CD14-positive monocyte (primary cell): Measurements from ENCODE around the gene JAG2. TPM values are rescaled to one million over a fixed set of nuclear protein-coding genes. Genes with fewer than 3 reads are reported as not detected.

Experiments
- DNase-seq, 3 donors: peaks; one replicate each; pipeline ENCODE4 v3.0.0-alpha.2; 2011 to 2022
- H2AFZ ChIP-seq: 2 replicates; pipeline ENCODE4 v1.6.0; 2012; ENCODE audit warnings: mild to moderate bottlenecking, low read depth, low read length, inconsistent platforms; ENCODE audit not compliant: insufficient read depth, poor library complexity, severe bottlenecking
- H3K27ac ChIP-seq, 2 donors: 1 replicate in 1 of 2; 2 replicates in 1 of 2; pipeline ENCODE4 v1.5.1; 2012 to 2013; ENCODE audit warnings: low read length in 2 of 2, control low read depth in 1 of 2, inconsistent platforms in 1 of 2, low read depth in 1 of 2, mild to moderate bottlenecking in 1 of 2
- H3K27me3 ChIP-seq, 2 donors: one replicate each; pipeline versions ENCODE4 v1.6.0 to v1.6.1; 2011 to 2013; ENCODE audit warnings: low read length in 2 of 2; ENCODE audit not compliant: control insufficient read depth in 2 of 2, insufficient read depth in 2 of 2
- H3K36me3 ChIP-seq, 2 donors: replicated peaks in 1 of 2; 1 replicate in 1 of 2; 2 replicates in 1 of 2; pipeline versions ENCODE4 v1.5.1 to v1.6.1; 2012 to 2013; ENCODE audit warnings: low read length in 2 of 2, control low read depth in 1 of 2, inconsistent platforms in 1 of 2, mild to moderate bottlenecking in 1 of 2; ENCODE audit not compliant: insufficient read depth in 2 of 2, control insufficient read depth in 1 of 2
- H3K4me1 ChIP-seq, 2 donors: 1 replicate in 1 of 2; 2 replicates in 1 of 2; pipeline versions ENCODE4 v1.5.1 to v1.6.1; 2012 to 2013; ENCODE audit warnings: low read length in 2 of 2, control low read depth in 1 of 2, inconsistent platforms in 1 of 2, mild to moderate bottlenecking in 1 of 2, moderate library complexity in 1 of 2; ENCODE audit not compliant: insufficient read depth in 2 of 2, control insufficient read depth in 1 of 2
- H3K4me2 ChIP-seq: replicated peaks from 2 replicates; pipeline ENCODE3; 2012; ENCODE audit warnings: low read length, moderate library complexity, mild to moderate bottlenecking; ENCODE audit not compliant: poor library complexity, severe bottlenecking; ENCODE audit errors: extremely low read depth
- H3K4me3 ChIP-seq, 3 experiments: fragments of 200-600 bp in 1 of 3; sonication (generic) in 1 of 3; replicated peaks in 1 of 3; 1 replicate in 2 of 3; 2 replicates in 1 of 3; pipeline ENCODE4 v1.5.1; 2011 to 2013; ENCODE audit warnings: low read length in 3 of 3, mild to moderate bottlenecking in 3 of 3, control low read depth in 2 of 3, low read depth in 2 of 3, inconsistent platforms in 1 of 3, moderate library complexity in 1 of 3
- H3K79me2 ChIP-seq: 2 replicates; pipeline ENCODE4 v1.6.0; 2012; ENCODE audit warnings: mild to moderate bottlenecking, control low read depth, inconsistent platforms, low read length, moderate library complexity; ENCODE audit not compliant: insufficient read depth
- H3K9ac ChIP-seq: 2 replicates; pipeline ENCODE4 v1.6.0; 2017; ENCODE audit warnings: low read length, mild to moderate bottlenecking; ENCODE audit not compliant: insufficient read depth, poor library complexity, severe bottlenecking
- H3K9me3 ChIP-seq, 2 donors: replicated peaks in 1 of 2; 1 replicate in 1 of 2; 2 replicates in 1 of 2; pipeline versions ENCODE4 v1.5.1 to v1.6.1; 2012 to 2013; ENCODE audit warnings: low read length in 2 of 2, control low read depth in 1 of 2; ENCODE audit not compliant: control insufficient read depth in 1 of 2, insufficient read depth in 1 of 2
- H4K20me1 ChIP-seq: 2 replicates; pipeline ENCODE4 v1.6.0; 2012; ENCODE audit warnings: mild to moderate bottlenecking, low read length, control low read depth, moderate library complexity; ENCODE audit not compliant: insufficient read depth
- H3K27ac Mint-ChIP-seq, 7 donors: one replicate each; pipeline ENCODE4 v1.8.0; 2020; ENCODE audit warnings: mild to moderate bottlenecking in 7 of 7, mixed read lengths in 7 of 7, moderate library complexity in 6 of 7, inconsistent platforms in 2 of 7
- H3K27me3 Mint-ChIP-seq, 3 donors: one replicate each; pipeline ENCODE4 v1.8.0; 2021 to 2022; ENCODE audit warnings: low read depth in 3 of 3, mild to moderate bottlenecking in 3 of 3, mixed read lengths in 3 of 3, moderate library complexity in 3 of 3, inconsistent platforms in 1 of 3
- H3K36me3 Mint-ChIP-seq, 2 donors: one replicate each; pipeline ENCODE4 v1.8.0; 2020; ENCODE audit warnings: mixed read lengths in 2 of 2, inconsistent platforms in 1 of 2, mild to moderate bottlenecking in 1 of 2
- H3K4me1 Mint-ChIP-seq: one replicate; pipeline ENCODE4 v1.8.0; 2020; ENCODE audit warnings: mild to moderate bottlenecking, mixed read lengths
- H3K4me3 Mint-ChIP-seq, 2 donors: one replicate each; pipeline ENCODE4 v1.8.0; 2020; ENCODE audit warnings: mild to moderate bottlenecking in 2 of 2, mixed read lengths in 2 of 2, moderate library complexity in 1 of 2
- H3K9me3 Mint-ChIP-seq, 7 donors: one replicate each; pipeline ENCODE4 v1.8.0; 2020 to 2022; ENCODE audit warnings: mixed read lengths in 7 of 7, mild to moderate bottlenecking in 6 of 7, moderate library complexity in 6 of 7, inconsistent platforms in 2 of 7
- WGBS: methylation state at CpG from one replicate; pipeline ENCODE4 v1.1.5; 2013; ENCODE audit warnings: missing lambda C conversion rate; ENCODE audit not compliant: insufficient coverage; 5-methylcytosine and 5-hydroxymethylcytosine counted together
- intact Hi-C, 2 donors: fragments of 100-400 bp; cut with micrococcal nuclease; formaldehyde crosslinking; loops; one replicate each; pipeline versions ENCODE4 v1.15.0 to v1.15.1; 2023
- polyA plus RNA-seq, 3 donors: library from polyadenylated mRNA; depleted of rRNA in 1 of 3; unstranded in 2 of 3; stranded (reverse) in 1 of 3; fragments of 300-500 nt in 2 of 3; fragments of >200 nt in 1 of 3; fragmentation: Illumina TruSeq in 2 of 3; gene quantifications; 1 replicate in 2 of 3; 2 replicates in 1 of 3; pipeline ENCODE4 v1.2.3, GENCODE V29; 2012 to 2021
- TF ChIP-seq, protein P1 (sequence below): fragments of 200-600 bp; IDR thresholded peaks from one replicate; pipeline ENCODE4 v1.8.0; 2022; ENCODE audit warnings: antibody characterized with exemption, mild to moderate bottlenecking

The JAG2 gene
- polyA plus RNA-seq, 3 donors, result 1.2 TPM; not detected in 2

DNA sequence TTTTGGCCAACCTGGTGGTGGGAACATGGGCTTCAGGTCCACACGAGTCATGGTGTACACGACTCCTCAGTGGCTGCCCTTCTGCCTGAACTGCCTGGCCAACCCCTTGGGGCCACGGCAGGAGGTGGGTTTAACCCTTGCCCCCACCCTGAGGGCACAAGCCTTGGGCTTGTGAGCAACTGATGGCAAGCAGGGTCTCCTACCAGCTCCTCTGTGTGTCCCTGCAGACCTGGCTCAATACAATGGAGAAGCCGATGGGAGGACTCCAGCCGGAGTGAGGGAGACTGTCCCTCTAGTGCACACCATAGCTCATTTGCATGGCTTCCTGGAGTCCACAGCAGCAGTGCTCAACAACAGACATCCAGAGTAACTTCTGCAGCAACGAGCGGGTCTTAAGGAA is 28.0 kb downstream of the JAG2 start:
- H4K20me1 ChIP-seq, result no peaks in the 10 kb centered on the region
- H3K9me3 ChIP-seq, result peaks cover 13 to 15% of the 10 kb centered on the region in 2 donors
- Mint-ChIP-seq H3K4me3 (no peak overlapping the region), H3K9me3 (peaks cover 11 to 19% (median 14%) of the 10 kb centered on the region in 7 donors), H3K4me1 (no peaks in the 10 kb centered on the region), H3K36me3 (no peaks in the 10 kb centered on the region), H3K27me3 (peaks cover 1 to 9% (median 5%) of the 10 kb centered on the region in 3 donors), H3K27ac (no peak overlapping the region)
- H3K4me2 ChIP-seq, result no peak overlapping the region
- no peaks in the 10 kb centered on the region for H3K36me3 ChIP-seq
- H3K4me3 ChIP-seq, result no peak overlapping the region
- H3K27ac ChIP-seq, result no peak overlapping the region
- intact Hi-C loops, result no loop called here
- TF ChIP-seq, protein P1, sequence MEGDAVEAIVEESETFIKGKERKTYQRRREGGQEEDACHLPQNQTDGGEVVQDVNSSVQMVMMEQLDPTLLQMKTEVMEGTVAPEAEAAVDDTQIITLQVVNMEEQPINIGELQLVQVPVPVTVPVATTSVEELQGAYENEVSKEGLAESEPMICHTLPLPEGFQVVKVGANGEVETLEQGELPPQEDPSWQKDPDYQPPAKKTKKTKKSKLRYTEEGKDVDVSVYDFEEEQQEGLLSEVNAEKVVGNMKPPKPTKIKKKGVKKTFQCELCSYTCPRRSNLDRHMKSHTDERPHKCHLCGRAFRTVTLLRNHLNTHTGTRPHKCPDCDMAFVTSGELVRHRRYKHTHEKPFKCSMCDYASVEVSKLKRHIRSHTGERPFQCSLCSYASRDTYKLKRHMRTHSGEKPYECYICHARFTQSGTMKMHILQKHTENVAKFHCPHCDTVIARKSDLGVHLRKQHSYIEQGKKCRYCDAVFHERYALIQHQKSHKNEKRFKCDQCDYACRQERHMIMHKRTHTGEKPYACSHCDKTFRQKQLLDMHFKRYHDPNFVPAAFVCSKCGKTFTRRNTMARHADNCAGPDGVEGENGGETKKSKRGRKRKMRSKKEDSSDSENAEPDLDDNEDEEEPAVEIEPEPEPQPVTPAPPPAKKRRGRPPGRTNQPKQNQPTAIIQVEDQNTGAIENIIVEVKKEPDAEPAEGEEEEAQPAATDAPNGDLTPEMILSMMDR, result no peak
- no peaks in the 10 kb centered on the region for H3K79me2 ChIP-seq
- H2AFZ ChIP-seq, result no peak overlapping the region
- no peaks in the 10 kb centered on the region for H3K4me1 ChIP-seq
- DNase-seq, result no peak
- no peaks in the 10 kb centered on the region for H3K27me3 ChIP-seq
- 98% methylated on average over 7 of the region's 7 CpGs for WGBS
- H3K9ac ChIP-seq, result no peak overlapping the region

GRCh38 chr14:105139831-105140239 is 28.7 kb downstream of the JAG2 start:
- Histone ChIP-seq H3K9me3 (peaks cover 13 to 15% of the 10 kb centered on the region in 2 donors), H3K27me3 (no peaks in the 10 kb centered on the region), H3K4me2 (no peak overlapping the region), H3K79me2 (no peaks in the 10 kb centered on the region), H3K9ac (no peak overlapping the region), H3K36me3 (no peaks in the 10 kb centered on the region), H2AFZ (no peak overlapping the region), H3K27ac (no peak overlapping the region), H3K4me3 (no peak overlapping the region), H3K4me1 (no peaks in the 10 kb centered on the region), H4K20me1 (no peaks in the 10 kb centered on the region)
- H3K36me3 Mint-ChIP-seq, result no peaks in the 10 kb centered on the region
- no peak for DNase-seq
- no peaks in the 10 kb centered on the region for H3K4me1 Mint-ChIP-seq
- peaks cover 11 to 21% (median 14%) of the 10 kb centered on the region in 7 donors for H3K9me3 Mint-ChIP-seq
- no peak overlapping the region for H3K4me3 Mint-ChIP-seq
- H3K27ac Mint-ChIP-seq, result no peak overlapping the region
- TF ChIP-seq, protein P1, result no peak
- H3K27me3 Mint-ChIP-seq, result peaks cover 1 to 9% (median 5%) of the 10 kb centered on the region in 3 donors
- intact Hi-C loops, result no loop called here
- WGBS, result 100% methylated on average over 3 of the region's 5 CpGs
